Fibroblast of skin of left quadriceps (primary cell): Measurements from ENCODE around the gene MOSPD3.
"Not testable (repeated sequence)": the region's sequence is repeated elsewhere in the genome, so short reads cannot be mapped to it uniquely, and the experiment has no call there.

ENCODE experiments used
- DNase-seq, 2 experiments: peaks; one replicate each; pipeline ENCODE4 v3.0.0-alpha.2; 2013; ENCODE audit warnings: low read depth in 2 of 2

Gene MOSPD3, protein sequence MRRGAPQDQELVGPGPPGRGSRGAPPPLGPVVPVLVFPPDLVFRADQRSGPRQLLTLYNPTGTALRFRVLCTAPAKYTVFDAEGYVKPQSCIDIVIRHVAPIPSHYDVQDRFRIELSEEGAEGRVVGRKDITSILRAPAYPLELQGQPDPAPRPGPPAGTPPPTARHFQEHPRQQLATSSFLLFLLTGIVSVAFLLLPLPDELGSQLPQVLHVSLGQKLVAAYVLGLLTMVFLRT

DNA sequence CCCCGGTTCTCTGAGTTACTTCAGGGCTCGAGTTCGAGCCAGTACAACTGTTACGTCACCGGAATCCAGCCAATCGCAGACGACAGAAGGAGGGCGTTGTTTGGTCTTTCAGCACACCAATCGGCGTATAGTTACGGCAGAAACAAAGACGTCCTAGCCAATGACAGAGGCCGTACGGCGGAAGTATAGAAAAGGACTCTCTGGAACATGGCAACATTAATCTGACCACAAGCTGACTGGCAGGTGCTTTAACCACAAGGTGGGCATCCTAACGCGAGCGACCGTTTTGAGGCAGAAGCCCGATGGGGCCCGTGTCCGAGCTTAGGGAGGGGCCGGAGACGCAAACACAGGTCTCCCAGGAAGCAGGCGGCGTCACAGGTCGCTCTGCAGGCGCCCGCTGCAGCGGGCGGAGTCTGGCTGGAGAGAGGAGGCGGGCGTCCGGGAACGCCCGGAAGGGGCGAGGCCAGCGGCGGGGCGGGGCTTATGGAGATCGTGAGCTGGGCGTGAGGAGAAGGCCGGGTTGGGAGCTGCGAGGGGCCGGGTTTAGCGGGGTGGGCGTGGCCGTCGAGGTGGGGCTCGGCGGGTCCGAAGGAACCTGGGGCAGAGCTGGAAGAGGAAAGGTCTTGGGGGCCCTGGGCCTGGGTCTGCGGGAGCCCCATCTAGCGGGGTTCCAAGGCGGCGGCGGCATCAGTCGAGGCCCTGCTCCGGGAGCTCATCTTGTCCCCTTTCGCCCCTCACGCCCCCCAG, at the start of gene MOSPD3:
TSS of gene MOSPD3 (plus strand) at position 558 of the 747 bp plus-strand sequence. CDS start 252 bp downstream, outside the sequence.
- peak; percentile 99 for DNase-seq

DNA sequence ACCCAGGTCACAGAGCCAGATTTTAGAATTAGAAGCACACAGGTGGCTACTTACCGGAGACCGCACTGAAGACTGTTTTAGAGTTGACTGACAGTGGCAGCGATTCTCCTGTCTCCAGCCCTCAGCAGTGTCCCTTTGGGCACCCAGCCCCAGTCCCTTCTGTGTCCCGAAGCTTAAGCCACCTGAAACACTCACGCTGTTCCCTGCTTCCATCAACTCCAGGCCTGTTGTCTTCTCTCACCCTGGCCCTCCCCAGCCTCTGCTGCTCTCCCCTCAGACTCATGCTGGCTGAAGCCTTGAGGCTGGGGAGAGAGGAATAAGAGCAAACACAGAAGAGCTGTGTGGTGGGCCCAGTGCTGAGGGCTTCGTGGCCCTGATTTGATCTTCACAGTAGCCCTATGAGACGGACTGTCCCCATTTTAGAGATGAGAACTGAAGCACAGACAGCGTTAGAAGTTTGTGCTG, 49.2 kb upstream of the MOSPD3 start:
- DNase-seq = no peak

DNA sequence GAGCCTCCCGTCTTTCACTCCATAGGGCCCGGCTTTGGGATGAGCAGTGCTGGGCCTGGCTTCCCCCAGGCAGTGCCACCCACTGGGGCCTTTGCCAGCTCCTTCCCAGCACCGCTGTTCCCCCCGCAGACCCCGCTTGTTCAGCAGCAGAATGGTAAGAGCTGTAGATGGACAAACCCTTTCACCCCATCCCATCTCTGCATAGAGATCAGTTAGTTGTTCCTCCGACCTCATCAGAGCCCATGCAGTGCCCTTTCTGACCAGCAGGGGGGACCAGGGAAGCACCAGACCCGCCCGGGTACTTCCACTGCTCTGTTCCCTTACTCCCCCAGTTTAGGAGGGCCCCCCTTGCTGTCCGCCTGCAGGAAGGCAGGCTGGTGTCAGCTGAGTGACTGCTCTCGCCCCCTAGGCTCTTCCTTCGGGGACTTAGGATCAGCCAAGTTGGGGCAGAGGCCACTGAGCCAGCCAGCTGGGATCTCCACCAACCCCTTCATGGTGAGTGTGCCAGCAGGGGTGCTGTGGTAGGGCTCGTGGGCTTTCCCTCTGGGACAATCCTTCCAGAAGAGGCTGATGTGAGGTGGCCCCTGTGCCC, 48.4 kb upstream of the MOSPD3 start:
- no peak for DNase-seq

DNA sequence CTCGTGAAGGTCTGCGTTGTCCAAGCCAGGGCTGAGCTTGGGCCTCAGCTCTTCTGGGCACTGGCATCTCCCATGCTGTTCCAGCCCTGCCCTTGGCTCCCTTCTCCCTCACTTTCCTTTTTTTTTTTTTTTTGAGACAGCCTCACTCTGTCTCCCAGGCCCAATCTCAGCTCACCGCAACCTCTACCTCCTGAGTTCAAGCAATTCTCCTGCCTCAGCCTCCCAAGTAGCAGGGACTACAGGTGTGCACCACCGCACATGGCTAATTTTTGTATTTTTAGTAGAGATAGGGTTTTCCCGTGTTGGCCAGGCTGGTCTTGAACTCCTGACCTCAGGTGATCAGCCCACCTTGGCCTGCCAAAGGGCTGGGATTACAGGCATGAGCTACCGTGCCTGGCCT, 47.9 kb upstream of the MOSPD3 start:
- not testable (repeated sequence) for DNase-seq

DNA sequence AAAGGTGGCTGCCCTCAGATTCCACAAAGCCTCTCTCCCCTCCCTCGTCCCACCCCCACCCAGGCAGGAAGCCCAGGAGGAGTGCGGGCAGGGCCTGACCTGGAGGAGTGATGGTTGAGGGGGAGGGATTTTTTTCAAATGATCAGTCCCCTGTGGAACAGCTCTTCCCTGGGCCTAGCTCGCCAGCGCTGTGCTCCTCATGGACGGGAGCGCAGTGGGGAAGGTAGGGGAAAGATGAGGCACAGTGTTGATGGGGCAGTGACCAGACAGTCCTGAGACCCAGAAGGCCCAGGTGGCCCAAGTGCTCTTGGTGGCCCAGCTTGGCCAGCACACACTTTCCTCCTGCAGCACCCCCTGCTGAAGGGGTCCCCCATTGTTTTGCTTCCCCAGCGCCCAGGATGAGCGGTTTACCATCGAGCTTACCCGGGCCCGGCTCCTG, 47.2 kb upstream of the MOSPD3 start:
- DNase-seq = no peak

DNA sequence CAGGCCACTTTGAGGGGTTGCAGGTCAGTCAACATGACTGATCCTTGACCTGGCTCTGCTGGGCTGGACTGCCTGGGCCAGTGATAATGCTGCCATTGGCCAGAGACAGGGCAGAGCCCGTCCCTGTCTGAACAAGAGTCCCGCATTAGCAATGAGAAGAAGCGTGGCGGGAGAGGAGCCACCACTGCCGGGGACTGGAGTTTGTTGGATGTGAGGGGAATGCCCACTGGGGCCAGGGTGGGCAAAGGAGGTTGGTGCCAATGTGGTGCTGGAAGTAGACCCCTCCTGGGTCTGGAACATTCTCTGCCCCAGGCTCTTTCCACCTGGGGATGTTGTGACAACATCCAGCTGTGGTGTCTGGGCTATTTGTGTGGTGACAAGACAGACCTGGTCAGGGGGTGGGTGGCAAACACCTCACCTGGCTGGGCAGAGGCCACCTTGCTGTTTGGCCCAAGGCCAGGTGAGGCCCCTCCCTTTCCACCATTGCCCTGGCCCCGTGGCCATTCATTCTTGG, 46.3 kb upstream of the MOSPD3 start:
- DNase-seq = no peak

DNA sequence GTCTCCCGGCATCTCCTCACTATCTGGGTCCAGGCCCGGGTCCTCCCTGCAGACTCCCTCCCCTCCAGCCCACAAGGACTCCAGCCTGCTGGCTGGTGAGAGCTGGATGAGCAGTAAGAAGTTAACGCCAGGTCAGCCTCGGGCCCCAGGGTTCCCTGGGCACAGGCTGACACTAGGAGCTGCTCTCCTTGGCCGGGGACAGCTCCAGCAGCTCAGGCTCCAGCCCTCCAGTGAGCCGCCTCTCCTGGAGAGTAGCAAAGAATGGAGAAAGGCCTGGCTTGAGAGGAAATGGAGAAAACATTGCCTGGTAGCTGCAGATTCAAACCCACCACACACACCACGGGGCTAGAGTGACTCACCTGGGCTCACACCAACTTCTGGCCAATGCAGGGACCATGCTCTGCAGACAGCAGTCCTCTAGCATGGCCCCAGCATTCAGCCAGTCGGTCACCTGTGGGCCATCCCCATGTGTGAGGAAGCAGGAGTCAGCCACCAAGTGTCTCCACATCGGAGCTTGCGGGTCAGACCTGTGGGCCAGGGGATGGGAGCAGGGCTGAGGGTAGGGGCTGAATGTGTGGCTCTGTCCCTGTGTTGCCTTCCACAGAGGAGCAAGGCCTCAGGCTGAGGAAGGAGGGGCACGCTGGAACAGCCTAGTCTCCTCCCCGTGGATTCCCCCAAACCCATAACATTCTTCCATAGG, 45.2 kb upstream of the MOSPD3 start:
- no peak for DNase-seq

DNA sequence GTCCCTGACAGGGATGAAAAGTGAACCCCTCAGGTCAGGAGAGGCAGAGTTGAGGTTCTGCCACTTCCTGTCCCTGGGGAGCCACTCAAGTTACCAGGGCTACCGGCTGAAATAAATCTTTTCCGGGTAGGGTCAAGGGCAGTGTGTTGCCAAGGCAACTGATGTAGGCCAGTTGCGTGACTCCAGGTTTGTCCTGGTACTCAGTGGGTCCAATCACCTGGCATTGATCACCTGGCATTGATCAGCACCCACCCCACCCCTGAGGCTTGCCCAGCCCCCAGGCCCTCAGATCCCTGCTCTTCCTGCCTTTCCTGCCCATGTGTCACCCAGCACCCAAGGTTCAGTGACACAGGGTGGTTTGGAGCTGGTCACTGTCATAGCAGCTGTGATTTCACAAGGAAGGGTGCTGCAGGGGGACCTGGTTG, 44.6 kb upstream of the MOSPD3 start:
- no peak for DNase-seq

DNA sequence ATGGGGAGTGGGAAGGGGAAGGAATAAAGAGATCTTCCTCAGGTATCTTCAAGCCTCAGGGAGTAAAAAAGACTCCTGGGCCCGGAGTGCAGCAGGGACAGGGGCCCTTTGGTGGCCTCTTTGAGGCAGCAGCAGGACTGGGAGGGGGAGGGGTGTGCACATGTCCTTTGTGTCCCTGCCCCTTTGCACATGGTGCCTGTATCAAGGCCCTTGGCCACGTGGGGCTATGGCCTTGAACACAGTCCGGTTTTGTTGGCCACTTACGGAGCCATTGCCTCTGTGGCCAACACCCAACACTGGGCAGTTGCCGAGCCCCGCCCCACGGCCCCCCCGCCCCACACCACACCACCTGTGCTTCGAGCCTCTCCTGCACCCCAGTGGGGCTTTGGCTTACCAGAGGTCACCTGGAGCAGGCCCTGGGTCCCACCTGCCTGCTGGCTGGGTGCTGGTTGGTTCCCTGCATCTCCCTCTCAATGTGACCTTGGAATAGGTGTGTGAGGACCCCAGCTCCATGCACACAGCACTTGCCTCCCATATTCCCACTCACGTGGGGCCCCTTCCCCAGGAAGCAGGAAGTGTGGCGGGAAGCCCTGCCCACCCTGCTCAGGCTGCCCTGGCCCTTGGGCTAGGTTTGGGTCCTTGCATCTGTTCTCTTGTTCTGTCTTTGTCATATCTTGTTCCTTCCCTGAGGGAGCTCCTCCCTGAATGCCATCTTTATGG, 44.0 kb upstream of the MOSPD3 start:
- no peak for DNase-seq

DNA sequence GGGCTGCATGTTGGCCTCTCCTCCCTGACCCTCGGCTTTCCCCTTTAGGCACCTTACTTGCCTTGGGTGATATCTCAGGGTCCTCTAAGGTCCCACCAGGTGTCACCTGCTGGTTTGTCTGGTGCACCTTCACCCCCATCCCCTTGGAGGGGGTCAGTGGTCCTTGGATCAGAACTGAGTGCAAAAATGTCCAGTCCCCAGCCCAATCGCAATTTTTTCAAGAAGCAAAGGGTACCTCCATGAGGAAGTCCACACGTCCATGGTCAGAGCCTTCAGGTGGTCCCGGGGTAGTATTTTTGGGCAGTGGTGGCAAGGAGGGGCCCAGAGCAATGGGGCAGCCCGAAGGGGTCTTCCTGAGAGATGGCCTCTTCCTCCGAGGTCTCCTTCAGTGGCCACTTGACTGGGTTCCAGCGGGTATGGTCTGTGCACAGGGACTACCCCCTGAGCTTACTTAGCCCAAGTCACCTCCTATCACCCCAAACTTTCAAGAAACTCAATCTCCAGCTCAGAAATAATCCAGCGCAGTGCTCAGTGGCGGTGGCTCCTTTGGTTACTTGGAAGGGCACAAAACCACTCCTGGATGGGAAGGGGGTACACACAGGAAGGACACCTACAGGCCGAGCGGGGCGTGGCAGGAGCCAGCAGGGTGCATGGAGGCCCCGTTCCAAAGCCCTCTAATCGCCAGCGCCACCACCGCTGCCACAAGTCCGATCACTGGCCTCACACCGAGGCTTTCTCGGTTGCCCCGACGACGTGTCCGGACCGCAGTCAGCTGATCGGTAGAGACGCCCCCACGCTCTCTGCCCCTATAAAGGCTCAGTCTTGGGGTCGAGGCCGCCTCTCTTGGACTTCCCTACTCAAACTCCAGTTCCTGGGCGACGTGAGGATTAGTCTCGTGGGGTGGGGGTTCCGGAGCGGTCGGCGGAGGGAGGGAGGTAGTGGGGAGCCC, 43.2 kb upstream of the MOSPD3 start:
- DNase-seq = no peak

DNA sequence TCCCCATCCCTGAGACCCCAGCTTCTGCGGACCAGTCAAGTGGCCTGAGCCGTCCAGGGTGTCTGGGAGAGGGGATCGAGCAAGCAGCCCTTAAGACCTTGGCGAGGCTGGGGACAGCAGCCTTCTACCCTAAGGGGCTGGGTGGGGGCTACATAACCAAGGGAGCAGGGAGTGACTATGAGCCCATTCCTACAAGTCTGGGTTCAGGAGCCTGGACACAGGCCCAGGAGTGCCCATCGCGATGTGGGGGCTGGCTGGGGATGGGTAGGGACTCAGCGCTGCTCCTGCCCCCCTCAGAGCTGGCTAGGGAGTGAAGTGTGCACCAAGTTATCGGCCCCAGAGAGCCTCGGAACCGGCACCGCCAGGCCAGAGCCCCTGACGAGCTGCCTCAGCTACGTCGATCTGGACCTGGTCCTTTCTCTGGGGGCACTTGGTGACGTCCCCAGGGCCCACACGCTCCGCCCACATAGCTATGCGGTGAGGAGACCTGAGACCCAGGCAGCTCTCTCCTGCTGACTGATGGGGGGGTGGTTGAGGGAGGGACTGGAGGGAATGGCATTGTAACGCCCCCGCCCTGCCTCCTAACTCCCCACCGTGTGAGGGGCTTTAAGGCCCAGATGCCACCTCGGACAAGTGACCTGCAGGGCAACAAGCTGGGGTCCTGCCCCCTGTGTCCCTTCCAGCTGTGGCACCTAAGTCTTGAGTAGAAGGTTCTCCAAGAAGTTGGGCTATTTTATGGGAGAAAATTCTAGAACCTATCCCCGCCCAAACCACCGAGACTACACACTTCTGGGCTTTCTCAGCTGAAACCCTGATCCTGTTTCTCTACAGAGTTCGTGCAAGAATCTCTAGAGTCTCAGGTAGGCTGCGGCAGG, 41.1 kb upstream of the MOSPD3 start:
- DNase-seq = no peak

DNA sequence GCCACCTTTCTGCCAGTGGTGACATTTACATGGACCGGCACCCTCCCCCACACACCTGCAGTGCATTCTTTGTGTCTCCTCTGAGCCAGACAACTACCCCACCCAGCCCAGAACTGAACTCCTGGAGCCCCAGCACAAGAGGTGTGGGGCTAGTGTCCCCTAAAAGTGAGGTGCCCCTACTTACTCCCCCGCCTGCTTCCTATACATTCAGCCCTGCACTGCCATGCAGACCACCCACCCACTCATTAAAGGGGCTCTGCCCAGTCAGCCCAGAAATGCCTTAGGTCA, 40.6 kb upstream of the MOSPD3 start:
- DNase-seq = no peak

DNA sequence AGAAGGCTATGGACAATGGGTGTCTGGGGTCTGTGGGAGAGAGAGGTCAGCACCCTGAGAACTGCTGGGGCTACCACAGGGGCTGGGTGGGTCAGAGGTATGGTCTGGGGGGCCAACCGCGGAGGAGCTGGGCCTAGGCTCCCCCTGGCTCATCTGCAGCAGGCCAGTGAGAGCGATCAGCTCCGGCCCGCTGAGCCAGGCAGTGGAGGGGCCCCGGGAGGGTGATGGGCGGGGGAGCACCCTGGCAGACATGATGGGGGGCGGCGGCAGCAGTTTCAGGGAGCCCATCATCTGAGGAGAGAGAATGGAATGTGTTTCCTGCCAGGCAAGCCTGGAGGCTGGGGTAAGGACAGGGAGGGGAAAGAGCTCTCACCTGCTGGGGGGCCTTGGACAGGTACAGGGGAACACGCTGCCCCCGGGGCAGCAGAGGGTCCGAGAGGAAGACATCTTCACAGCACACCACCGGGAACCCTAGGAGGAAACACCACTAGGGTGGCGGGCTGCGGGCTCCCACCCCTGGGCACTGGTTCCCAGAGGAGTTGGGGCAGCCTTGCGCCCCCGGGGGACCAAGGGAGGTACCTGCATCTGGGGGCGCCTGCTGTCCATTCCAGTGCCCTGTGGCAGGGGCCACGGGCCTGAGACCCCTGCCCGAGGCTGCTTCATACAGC, 39.9 kb upstream of the MOSPD3 start:
- no peak for DNase-seq

DNA sequence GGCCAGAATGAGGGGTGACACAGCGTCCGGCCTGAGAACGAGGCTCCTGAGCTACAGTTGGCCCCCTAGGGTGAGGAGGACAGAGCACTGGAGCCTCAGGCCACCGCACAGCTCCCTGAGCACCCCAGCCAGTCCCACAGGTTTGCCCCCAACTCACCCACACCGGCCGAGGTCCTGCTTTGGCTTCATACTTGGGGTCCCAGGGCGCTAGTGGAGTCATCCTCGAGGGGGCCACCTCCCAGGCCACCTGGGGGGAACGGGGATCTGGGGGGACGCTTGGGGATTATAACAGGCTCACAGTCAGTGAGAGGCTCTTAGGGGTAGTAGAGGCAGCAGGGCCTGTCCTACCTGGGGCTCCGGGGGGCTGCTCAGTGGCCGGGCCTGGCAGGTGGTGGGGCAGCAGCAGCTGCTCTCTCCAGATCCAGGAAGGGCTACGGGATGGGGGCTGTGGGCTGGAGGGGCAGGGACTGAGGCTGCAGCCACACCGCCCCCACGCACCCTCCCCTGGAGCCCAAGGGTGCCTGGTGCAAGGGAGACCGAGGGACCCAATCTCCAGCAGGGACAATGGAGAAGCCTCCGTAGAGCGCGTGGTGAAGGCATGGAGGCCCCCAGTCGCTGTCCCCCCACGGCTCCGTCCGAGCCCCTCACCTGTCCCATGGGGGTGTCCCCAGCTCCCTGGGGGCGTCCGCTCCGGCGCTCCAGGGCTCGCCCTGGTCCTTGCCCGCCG, 39.2 kb upstream of the MOSPD3 start:
- no peak for DNase-seq

DNA sequence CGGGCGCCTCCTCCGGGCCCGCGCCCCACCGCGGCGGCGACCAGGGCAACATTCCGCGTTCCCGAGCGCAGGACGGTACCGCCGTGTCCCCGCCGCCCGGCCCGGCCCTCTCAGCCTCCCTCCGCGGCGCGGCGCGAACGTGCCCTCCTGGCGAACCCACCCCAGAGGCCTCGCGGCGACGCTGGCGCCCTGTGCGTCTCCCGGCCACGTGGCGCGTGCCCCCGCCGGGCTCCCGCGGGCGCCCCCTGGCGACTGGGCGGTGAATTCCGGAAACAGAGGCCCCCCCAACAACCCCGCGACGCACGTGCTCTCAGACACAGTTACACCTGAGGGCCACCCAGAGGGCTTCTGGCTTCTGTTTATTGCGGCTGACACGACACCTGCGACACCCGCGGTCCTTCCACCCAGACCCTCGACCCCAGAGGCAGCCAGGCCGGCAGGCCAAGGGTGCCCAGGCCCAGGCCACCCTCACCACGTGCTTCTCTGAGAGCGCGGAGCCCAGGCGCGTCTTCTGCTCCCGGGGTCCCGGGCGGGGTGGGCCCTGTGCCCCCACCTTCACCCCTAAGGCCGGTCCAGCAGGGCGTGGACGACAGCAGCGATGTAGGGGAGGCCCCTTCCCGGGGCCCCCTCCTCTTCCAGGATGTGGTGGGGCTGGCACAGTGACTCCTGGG, 38.5 kb upstream of the MOSPD3 start, which contains the start of gene SAP25:
TSS of gene SAP25 (minus strand) at position 210 of the 671 bp plus-strand sequence. CDS start at position 52, 158 bp downstream.
- no peak for DNase-seq

DNA sequence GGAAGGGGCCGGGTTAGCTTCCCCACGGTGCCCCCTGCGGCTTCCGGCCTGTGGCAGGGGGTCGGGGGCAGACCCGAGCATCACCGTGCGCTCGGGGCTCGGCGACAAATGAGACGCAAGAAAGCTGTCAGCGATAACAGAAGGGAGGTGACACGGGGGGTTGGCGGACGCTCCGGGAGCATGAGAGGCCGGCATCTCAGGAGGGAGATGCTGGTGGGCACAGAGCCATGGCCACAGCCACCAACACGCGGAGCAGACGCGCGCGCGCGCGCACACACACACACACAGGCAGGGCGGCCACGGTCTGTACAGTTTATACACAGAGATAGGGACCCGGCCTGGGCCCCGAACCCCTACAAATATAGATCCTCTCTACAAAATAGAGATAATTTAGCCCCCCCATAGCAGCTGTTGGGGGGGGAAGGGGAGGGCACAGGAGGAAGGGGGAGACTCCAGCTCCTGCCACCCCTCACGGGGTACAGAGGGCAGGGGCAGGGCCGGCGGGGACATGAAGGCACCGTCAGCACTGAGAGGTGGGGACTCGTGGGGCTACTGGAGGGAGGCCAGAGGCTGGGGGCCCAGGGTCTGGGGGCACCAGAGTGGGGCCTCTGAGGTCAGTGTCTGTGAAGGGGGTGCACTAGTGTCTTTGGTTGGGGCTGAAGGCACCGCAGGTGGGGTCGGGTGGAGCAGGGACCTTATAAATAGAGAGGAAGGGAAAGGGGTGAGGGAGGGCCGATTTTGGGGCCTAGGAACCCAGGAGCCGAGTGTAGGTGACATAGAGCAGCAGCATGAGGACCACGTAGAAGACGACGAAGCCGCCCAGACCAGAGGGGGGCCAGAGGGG, 37.8 kb upstream of the MOSPD3 start:
- DNase-seq = no peak
